ENCODE data around the gene TNFAIP8L1.
"Not testable (repeated sequence)": the region's sequence is repeated elsewhere in the genome, so short reads cannot be mapped to it uniquely, and the experiment has no call there.

TNFAIP8L1 gene

GRCh38 chr19:4638828-4639530 lies at the start of gene TNFAIP8L1:
Gene TNFAIP8L1 (plus strand): TSS chr19:4639516. CDS start chr19:4651870, 12,354 bp downstream.
- DNase-seq, result peak; percentile 99

GRCh38 chr19:4589579-4590410 lies 49.5 kb upstream of the TNFAIP8L1 start:
- DNase-seq, result no peak

GRCh38 chr19:4590559-4590958 lies 48.8 kb upstream of the TNFAIP8L1 start:
- no peak for DNase-seq

- DNase-seq, result no peak
Measured at GRCh38 chr19:4591320-4591719, 48.0 kb upstream of the TNFAIP8L1 start.

GRCh38 chr19:4592445-4592844 lies 46.9 kb upstream of the TNFAIP8L1 start:
- DNase-seq, result no peak

- no peak for DNase-seq
Measured at GRCh38 chr19:4593409-4593851, 45.9 kb upstream of the TNFAIP8L1 start.

- no peak for DNase-seq
Measured at GRCh38 chr19:4594201-4594600, 45.1 kb upstream of the TNFAIP8L1 start.

- DNase-seq, result not testable (repeated sequence)
Measured at GRCh38 chr19:4595158-4595557, 44.2 kb upstream of the TNFAIP8L1 start.

- DNase-seq, result no peak
Measured at GRCh38 chr19:4596033-4596904, 43.0 kb upstream of the TNFAIP8L1 start.

- DNase-seq, result no peak
Measured at GRCh38 chr19:4597278-4597974, 41.9 kb upstream of the TNFAIP8L1 start.

- DNase-seq, result peak; percentile 25
Measured at GRCh38 chr19:4597975-4598671, 41.2 kb upstream of the TNFAIP8L1 start.

GRCh38 chr19:4598712-4599111 lies 40.6 kb upstream of the TNFAIP8L1 start:
- DNase-seq, result no peak

- no peak for DNase-seq
Measured at GRCh38 chr19:4600082-4600481, 39.2 kb upstream of the TNFAIP8L1 start.

- no peak for DNase-seq
Measured at GRCh38 chr19:4600893-4601292, 38.4 kb upstream of the TNFAIP8L1 start.

GRCh38 chr19:4602173-4602788 lies 37.0 kb upstream of the TNFAIP8L1 start:
- DNase-seq, result no peak

- no peak for DNase-seq
Measured at GRCh38 chr19:4602915-4603314, 36.4 kb upstream of the TNFAIP8L1 start.

- no peak for DNase-seq
Measured at GRCh38 chr19:4604912-4605311, 34.4 kb upstream of the TNFAIP8L1 start.

GRCh38 chr19:4606181-4606580 lies 33.1 kb upstream of the TNFAIP8L1 start:
- no peak for DNase-seq

GRCh38 chr19:4606921-4607678 lies 32.2 kb upstream of the TNFAIP8L1 start:
- no peak for DNase-seq

- DNase-seq, result no peak
Measured at GRCh38 chr19:4609878-4610511, 29.3 kb upstream of the TNFAIP8L1 start.

All from activated T-cell treated with anti-CD3 and anti-CD28 coated beads for 4 hours (primary cell).